GM19193 (cell line): ENCODE measurements around the gene RING1.

Experiments
- POLR2A ChIP-seq: IDR thresholded peaks from 4 replicates; pipeline ENCODE4 v1.6.1; 2011; ENCODE audit not compliant: insufficient read depth, insufficient read length; ENCODE audit errors: extremely low read depth

The RING1 gene

GRCh38 chr6:33169291-33170175, 38.8 kb upstream of the RING1 start:
- TF ChIP-seq POLR2A, result no peak

GRCh38 chr6:33170176-33171015, 37.9 kb upstream of the RING1 start:
- TF ChIP-seq POLR2A, result no peak

- no peak for TF ChIP-seq POLR2A
These were observed 37.1 kb upstream of the RING1 start for GRCh38 chr6:33171016-33171879.

- TF ChIP-seq POLR2A, result no peak
These were observed 36.2 kb upstream of the RING1 start for GRCh38 chr6:33171880-33172687.

- TF ChIP-seq POLR2A, result no peak
These were observed 35.4 kb upstream of the RING1 start for GRCh38 chr6:33172688-33173534.

GRCh38 chr6:33173535-33174180, 34.6 kb upstream of the RING1 start:
- no peak for TF ChIP-seq POLR2A

- TF ChIP-seq POLR2A, result no peak
These were observed 33.5 kb upstream of the RING1 start for GRCh38 chr6:33174784-33175183.

GRCh38 chr6:33175436-33176069, 32.7 kb upstream of the RING1 start:
- no peak for TF ChIP-seq POLR2A

GRCh38 chr6:33176906-33177305, 31.4 kb upstream of the RING1 start:
- no peak for TF ChIP-seq POLR2A

- TF ChIP-seq POLR2A, result no peak
These were observed 30.5 kb upstream of the RING1 start for GRCh38 chr6:33177552-33178446.

- TF ChIP-seq POLR2A, result no peak
These were observed 29.4 kb upstream of the RING1 start for GRCh38 chr6:33178755-33179475.
